HG03439 (cell line): Measurements from ENCODE around the gene CBR4.
A peak's percentile ranks its signal among the peaks of the same experiment; 100 is the strongest.
"Not testable (repeated sequence)": the region's sequence is repeated elsewhere in the genome, so short reads cannot be mapped to it uniquely, and the experiment has no call there.

Experiments
- ATAC-seq: cut with Tn5 transposase; IDR thresholded peaks from one replicate; pipeline ENCODE4 v1.9.1; 2021; ENCODE audit warnings: mild to moderate bottlenecking, moderate library complexity; ENCODE audit not compliant: unreplicated experiment

CBR4 gene

DNA sequence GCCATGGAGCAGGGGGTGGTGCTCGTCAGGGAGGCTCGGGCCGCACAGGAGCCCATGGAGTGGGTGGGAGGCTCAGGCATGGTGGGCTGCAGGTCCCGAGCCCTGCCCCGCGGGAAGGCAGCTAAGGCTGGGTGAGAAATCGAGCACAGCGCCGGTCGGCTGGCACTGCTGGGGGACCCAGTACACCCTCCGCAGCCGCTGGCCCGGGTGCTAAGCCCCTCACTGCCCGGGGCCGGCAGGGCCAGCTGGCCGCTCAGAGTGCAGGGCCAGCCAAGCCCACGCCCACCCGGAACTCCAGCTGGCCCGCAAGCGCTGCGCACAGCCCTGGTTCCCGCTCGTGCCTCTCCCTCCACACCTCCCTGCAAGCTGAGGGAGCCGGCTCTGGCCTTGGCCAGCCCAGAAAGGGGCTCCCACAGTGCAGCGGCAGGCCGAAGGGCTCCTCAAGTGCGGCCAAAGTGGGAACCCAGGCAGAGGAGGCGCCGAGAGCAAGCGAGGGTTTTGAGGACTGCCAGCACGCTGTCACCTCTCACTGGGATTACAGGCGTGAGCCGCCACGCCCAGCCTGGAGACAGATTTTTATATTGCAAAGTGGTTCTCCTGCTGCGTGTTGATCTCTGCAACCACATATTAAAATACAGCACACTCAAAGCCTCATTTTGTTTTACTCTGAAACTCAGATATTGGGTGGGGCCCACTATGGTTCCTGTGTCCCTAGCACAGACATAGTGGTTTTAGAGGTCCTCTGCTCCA is 26.0 kb upstream of the CBR4 start:
- ATAC-seq: not testable (repeated sequence)

DNA sequence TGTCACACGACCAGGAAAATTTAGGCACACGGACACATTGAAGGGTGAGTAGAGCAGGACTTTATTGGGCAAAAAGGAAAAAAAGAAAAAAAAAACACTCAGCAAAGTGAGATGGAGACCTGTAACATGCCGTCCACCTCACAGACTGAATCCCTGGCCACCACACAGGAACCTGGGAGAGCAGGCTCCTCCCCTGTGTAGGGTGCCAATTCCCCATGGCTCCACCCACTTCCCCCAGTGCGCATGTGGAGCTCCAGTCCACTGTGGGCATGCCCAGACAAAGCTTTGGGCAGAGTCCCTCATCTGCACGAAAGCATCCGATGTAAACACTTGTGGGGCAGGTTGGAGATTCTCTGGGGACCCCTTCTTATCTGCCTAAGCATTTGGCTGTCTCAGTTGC is 23.6 kb upstream of the CBR4 start:
- ATAC-seq: no peak

DNA sequence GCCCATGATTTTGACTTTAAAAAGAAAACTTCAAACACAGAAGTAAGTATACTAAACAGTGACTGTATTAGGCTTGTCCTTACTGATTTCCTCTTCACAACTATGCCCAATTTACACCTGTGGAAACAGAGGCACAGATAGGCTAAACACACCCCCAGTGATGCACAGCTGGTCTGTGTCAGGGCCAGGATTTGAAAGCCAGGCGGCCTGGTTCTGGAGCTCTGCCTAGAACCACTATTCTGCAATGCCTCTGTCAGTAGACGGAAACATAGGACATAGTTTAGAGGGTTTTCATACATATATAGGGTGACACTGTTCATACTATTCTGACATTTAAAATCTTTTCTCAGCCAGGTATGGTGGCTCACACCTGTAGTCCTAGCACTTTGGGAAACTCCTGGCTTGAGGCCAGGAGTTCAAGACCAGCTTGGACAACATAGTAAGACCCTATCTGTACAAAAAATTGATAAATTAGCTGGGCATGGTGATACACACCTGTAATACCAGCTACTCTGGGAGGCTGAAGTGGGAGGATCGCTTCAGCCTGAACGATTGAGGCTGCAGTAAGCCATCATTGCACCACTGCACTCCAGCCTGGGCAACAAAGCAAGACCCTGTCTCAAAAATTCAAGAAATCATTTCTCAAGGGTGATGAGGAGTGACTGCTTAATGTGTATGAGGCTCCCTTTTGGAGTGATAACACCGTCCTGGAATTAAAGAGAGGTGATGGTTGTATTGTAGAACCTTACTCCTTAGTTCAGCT is 23.0 kb upstream of the CBR4 start:
- no peak for ATAC-seq

DNA sequence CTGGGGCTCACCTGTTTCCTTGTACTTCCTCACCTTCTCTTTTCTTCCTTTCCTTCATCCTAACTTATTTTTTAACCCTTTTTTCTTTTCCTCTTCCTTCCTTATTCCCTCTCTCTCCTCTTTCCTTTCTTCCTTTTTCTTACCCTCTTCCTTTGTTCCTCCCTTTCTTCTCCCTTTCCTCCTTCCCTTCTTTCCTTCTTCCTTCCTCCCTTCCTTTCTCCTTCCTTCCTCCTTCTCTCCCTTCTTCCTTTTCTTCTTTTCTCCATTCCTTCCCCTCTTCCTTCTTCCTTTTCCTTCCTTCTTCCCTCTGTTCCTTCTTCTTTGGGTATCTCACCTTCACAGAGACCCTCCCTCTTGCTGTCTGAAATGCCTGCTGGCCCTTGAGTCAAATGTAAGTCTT is 22.1 kb upstream of the CBR4 start:
- no peak for ATAC-seq

DNA sequence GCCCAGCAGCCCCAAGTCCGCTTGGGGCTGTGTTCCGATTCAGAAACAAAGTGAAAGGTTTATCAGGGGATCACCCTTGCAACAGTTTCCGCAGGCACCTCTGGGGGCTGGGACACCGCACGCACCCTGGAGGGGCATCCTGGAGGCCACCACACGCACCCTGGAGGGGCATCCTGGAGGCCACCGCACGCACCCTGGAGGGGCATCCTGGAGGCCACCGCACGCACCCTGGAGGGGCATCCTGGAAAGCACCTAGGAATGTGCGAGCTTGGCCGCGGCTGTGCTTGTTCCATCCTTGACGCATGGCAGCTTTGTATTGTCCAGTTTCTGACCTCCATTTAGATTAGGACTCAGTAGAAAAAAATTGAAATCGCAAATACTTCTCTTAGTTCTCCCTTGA is 21.3 kb upstream of the CBR4 start:
- no peak for ATAC-seq

DNA sequence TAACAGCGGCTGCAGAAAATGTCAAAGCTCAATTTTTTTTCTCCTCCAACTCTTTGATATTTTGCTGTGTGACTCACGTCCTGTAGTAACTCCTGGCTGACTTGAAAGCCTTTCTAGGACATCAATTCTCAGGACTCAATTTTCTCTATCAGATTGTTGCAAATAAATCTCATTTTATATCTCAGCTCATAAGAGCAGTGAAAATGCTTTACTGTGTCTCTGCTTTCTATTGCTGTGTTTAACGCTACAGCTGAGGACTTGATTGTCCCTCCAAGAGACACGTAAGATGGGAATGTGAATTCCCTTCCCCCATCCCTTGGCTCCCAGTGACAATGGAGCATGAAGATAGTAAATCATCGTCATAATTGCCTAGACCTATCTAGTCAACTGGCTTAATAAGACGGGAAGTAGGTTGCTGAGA is 20.5 kb upstream of the CBR4 start:
- no peak for ATAC-seq

DNA sequence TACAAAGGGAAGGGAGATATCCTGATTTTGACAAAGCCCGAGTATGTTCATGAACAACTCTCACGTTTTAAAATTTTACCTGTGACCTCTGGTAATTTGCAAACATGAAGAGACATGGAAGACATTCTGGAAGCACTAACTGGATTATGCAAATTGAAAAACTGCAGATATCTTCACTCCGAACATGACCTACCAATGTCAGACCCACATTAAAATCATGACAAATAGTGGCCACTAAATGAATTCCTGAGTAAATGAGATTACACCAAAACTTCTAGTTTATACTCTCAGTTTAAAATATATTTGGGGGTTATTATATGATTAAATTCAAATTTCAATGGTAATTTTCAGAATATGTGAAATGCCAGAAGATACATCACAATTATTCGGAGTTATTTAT is 19.9 kb upstream of the CBR4 start:
- ATAC-seq: no peak

DNA sequence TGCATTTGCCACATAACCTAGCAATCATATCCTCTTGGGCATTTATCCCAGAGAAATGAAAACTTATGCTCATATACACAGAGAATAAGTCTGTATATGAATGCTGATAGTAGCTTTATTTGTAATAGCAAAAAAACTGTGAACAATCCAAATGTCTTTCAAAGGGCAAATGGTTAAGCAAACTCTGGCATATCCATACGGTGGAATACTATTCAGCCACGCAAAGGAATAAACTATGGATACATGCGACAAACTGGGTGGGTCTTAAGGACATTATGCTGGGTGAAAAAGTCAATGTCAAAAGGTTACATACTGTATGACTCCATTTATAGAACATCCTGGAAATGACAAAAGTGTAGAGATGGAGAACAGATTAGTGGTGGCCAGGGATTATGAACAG is 17.6 kb upstream of the CBR4 start:
- no peak for ATAC-seq

DNA sequence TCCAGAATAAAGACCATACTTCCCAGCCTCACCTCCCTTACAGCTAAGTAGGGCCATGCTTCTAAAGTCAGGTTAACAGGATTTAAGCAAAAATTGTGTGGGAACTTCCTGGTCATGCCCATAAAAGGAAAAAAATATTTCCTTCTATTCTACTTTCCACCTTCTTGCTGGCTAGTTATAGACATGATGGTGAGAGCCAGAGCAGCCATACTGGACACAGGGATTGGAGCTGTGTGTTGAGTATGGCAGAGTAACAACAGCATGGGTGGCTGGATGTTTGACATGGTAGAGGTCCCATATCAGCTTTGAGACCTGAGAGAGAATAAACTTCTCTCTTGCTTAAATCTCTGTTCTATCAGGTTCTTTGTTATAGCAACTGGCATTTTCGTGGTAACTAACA is 15.1 kb upstream of the CBR4 start:
- ATAC-seq: no peak

DNA sequence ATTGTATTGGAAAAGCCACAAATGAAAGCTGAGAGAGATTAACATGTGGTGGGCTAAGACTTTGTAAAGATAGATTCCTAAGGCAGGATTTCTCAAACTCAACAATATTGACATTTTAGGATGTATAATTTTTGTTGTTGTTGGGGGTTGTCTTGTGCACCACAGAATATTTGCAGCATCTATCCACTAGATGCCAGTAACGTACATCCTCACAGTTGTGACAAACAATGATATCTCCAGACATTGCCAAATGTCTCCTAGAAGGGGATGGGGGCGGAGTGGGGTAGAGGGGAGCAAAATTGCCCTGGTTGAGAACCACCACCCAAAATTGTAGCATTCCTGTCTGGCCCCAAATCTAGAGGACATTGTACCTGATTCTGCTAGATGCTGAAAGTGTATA is 14.7 kb upstream of the CBR4 start:
- peak; percentile 64 for ATAC-seq

DNA sequence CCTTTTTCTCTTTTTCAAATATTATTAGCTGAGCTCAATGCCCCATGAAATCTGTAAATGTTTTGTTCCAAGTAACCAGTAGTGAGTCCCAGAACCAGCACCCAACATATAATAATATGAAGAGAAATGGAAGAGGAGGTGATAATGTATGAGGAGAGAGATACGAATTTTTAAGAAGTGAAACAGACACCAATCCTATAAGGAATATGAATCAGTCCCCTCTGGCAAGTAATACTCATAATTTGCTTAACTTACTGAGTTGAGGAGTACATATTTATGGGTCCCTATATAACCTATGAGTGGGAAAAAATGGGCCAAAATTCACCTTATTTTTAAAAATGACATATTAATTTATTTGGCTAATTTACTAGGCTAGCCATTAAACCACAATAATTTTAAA is 8.4 kb upstream of the CBR4 start:
- ATAC-seq: no peak

DNA sequence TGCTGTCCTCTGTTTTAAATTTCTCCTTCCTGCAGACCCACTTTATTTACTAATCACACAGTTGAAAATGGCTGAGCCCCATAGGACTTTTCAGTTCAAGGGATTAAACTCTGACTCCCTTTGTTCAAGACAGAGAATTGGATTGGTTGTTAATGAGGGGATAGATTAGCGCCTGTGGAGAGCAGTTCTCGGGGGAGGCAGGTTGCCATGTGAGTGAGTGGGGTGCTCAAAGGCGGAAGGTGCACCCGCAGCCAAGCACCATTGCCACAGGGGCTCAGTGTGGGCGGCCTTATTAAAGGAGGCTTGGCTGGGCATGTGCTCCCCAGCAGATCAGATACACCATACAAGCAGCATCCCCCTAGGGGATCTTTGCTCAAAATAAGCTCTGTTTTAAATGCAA is 7.9 kb upstream of the CBR4 start:
- ATAC-seq: no peak

DNA sequence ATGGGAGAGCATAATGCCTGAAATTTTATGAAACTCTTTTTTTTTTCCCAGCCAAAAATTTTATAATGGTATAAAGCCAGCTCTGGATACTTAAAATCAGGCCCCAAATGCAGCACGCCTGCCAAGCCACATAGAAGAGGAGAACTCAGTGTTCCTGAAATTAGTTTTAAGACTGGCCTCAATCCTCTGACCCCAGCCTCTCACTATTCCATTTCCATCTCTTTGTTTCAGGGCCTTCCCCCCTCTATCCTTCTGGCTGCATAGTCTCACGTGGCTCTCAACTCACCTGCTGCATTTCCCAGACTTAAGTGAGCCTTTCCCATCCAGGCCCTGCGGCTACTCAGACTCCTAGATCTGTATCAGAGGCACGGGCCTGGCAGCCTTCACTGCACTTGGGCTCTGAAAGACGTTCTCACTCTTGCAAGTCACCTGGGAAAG is 5.2 kb upstream of the CBR4 start:
- no peak for ATAC-seq

DNA sequence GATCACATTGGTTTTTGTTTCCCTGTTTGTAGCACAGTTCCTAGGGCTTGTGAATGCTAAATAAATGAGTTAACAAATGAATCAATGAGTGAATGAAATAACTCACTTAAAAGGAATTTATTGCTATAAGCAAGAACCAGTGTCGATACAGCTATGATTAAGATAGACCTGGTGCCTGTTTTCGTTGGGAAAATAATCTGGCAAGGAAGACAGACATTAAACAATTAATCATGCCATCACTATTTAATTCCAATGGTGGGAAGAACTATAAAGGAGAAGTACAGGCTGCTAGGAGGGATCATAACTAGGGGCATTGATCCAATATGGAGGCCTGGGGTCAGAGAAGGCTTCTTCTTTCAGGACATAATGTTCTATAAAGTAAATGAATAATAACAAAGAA is 4.5 kb upstream of the CBR4 start:
- no peak for ATAC-seq

DNA sequence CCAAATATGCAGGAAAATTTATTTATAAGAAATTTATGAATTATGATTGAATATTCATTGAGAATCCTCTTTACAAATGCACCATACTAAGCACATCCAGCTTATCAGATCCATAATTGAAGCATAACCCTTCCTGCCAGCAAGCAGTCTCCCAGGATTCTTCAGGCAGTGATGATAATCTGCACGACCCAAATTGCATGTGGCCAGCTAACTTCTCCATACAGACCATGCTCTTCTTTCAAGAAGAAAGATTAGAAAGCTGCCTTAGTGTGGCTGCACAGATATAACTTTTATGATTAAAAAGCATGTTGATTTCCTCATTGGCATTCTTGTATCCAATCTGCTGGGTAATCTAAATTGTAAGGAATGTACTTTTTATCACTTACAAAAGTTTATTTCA is 3.3 kb upstream of the CBR4 start:
- ATAC-seq: no peak

DNA sequence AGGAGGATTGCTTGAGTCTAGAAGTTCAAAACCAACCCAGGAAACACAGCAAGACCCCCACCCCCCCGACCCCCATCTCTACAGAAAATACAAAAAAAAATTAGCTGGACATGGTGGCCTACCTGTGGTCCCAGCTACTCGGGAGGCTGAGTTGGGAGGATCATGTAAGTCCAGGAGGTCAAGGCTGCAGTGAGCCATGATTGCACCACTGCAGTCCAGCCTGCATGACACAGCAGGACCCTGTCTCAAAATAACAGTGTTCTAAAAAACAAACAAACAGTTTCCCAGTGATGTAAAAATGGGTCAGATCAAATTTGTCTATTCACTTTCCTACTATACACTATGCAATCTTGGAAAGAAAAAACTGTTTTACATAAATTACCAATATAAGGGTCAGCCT is 2.0 kb upstream of the CBR4 start:
- no peak for ATAC-seq

DNA sequence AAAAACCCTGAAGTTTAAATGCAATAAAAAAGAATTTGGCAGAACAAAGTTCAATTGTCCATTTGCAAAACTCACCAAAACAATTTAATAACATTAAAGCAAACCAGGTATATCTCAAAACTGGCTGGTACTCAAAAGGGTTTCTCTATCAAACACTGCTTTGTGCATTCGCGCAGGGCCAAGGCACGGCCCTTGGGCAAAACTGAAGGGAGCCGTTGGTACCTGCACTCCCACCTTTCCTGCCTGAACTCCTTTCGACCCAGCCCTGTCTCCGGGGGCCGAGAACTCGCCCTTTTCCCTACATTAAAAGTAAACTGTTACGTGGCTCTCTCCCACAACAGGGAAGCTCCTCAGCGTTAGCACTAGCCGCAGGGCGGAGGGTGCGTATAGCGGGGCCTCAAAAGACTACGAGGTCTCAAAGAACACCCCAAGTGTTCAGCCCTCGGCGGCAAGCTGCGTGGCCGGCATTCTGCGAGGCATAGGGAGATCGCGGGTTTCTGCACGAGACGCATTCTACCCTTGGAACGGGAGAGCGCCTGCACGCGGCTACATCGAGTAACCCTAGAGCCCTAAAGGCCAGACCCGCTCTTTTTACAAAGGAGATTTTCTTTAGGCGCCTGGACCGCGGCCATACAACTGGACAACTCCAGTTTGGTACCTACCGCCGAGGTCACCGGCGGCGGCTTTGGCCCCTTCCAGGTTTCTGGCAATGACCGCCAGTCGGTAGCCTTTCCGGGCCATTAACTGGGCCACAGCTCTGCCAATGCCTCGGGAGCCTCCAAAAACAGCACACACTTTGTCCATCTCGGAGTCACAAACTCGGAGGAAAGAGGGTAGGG is 550 bp downstream of the CBR4 start:
- ATAC-seq: peak; percentile 30

DNA sequence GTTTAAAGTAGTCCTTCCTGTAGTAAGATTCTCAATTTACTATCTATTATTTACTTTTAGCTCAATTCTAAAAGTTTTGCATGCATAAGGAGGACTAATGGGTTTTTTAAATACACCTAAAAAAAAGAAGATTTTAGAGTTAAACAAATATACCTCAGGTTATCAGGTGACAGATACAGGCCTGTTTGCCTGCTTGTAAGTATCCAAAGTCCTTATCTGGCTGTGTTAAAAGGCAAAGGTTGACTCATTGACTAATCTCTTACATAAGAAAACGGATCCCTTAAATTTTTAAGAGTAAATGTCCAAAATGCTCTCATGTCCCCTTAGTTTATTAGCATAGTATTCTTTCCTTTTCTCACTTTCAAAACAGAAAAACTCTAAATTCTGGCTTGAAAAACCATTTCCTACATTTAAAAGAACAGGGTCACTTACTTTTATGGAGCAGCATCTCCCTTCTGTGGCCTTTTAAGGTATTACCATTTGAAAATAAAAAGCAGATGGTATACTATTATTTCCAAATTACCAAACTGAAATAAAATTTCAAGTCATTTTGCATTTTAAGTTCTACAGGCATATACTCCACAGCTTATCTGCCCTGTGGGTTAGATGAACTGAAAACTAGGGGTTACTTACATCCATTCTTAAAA is 4.5 kb downstream of the CBR4 start:
- ATAC-seq: no peak

DNA sequence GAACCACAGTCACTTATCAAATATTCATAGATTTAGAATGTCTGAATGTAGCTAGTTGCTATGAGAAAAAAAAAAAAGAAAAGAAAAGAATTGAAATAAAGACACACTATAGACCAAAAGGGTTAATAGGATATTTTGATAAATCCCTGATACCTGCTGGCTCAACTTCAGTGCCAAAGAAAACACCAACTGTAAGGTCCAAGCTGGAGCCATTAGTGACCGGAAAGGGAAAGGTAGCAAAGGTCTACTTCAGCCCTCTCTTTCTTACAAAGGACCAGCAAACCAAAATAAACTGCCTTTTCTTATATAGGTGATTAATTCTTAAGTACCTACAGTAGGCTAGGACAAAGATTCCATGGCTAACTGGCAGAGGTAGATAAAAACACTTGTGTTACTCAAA is 9.7 kb downstream of the CBR4 start:
- no peak for ATAC-seq

DNA sequence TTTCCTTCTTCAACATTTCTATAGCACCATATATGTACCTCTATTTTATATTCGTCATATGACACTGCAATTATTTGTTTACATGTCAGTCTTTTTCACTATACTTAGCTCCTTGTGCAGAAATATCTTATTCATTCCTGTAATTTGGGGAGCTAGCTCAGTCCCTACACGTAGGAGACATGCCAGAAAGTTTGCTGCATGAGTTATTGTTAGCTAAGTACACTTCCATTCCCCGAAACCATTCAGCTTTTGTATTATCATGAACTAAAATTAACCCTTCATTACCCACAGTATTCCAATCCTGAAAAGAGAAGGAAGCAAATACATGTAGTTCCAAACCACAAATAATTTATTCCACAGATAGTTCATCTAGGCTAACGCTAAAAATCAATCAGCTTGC is 10.2 kb downstream of the CBR4 start:
- ATAC-seq: no peak

DNA sequence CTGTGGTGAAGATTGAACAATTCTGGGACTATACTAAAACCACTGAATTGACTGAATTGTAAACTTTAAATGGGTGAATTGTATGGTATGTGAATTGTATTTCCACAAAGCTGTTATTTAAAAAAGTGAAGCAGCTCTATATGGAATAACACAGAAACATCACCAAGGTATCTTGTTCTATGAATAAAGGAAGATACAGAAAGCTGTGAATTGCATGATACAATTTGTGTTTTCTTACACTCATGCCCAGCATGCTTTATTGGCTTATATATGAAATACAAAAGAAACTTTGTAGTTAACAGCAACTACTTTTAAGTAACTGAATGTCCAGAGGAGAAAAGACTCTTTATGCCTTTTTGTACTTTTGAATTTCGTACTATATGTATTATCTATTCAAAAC is 11.5 kb downstream of the CBR4 start:
- no peak for ATAC-seq
